NB4 (cell line): ENCODE measurements around the gene THUMPD2.

Experiments
- DNase-seq: peaks from one replicate; pipeline ENCODE4 v3.0.0; 2010; ENCODE audit warnings: low read depth
- H3K4me3 ChIP-seq: one replicate; pipeline ENCODE4 v1.5.1; 2011; ENCODE audit warnings: mild to moderate bottlenecking, low read depth, low read length, moderate library complexity
- CTCF ChIP-seq: IDR thresholded peaks from one replicate; pipeline ENCODE4 v1.5.1; 2012; ENCODE audit warnings: low read depth, low read length
- MAX ChIP-seq: IDR thresholded peaks from 2 replicates; pipeline ENCODE4 v1.6.1; 2011; ENCODE audit warnings: low read depth, low read length
- MYC ChIP-seq: IDR thresholded peaks from 2 replicates; pipeline ENCODE4 v1.6.1; 2011; ENCODE audit warnings: low read depth, low read length
- POLR2A ChIP-seq: IDR thresholded peaks from 2 replicates; pipeline ENCODE4 v1.6.1; 2011; ENCODE audit warnings: mild to moderate bottlenecking; ENCODE audit not compliant: insufficient read length; ENCODE audit errors: extremely low read depth

THUMPD2 gene

GRCh38 chr2:39734445-39734844 is 44.6 kb downstream of the THUMPD2 start:
- TF ChIP-seq CTCF (no peak), MAX (no peak)
- no peak overlapping the region for H3K4me3 ChIP-seq

GRCh38 chr2:39733070-39733674 is 45.9 kb downstream of the THUMPD2 start:
- no peak for DNase-seq
- H3K4me3 ChIP-seq, result no peak overlapping the region
- TF ChIP-seq POLR2A (no peak), MYC (no peak), CTCF (no peak), MAX (no peak)

More at GRCh38 chr2:39734445-39734844, 44.6 kb downstream of the THUMPD2 start:
- no peak for DNase-seq

- H3K4me3 ChIP-seq, result no peak overlapping the region
- TF ChIP-seq MYC, result no peak
- no peak for TF ChIP-seq CTCF
- TF ChIP-seq POLR2A, result no peak
- TF ChIP-seq MAX, result no peak
- DNase-seq, result no peak
These were observed 46.6 kb downstream of the THUMPD2 start for GRCh38 chr2:39732482-39732881.

GRCh38 chr2:39731546-39731945 is 47.5 kb downstream of the THUMPD2 start:
- TF ChIP-seq POLR2A (no peak), MYC (no peak), MAX (no peak), CTCF (no peak)
- no peak for DNase-seq
- no peak overlapping the region for H3K4me3 ChIP-seq

- TF ChIP-seq CTCF (peak; percentile 66), MAX (no peak), MYC (no peak), POLR2A (no peak)
- DNase-seq, result peak; percentile 59
- no peak overlapping the region for H3K4me3 ChIP-seq
These were observed 48.3 kb downstream of the THUMPD2 start for GRCh38 chr2:39730685-39731302.
